OCI-LY1 (cell line): Measurements from ENCODE around the gene HMG20B.

Experiments
- EZH2 ChIP-seq: fragments of 200-600 bp; sonication (generic), shearing (Covaris generic); IDR thresholded peaks from 2 replicates; pipeline ENCODE4 v1.8.0; 2017; ENCODE audit warnings: borderline replicate concordance, mixed run types, mild to moderate bottlenecking, antibody characterized with exemption, low read length, moderate library complexity, mixed read lengths
- TF ChIP-seq, protein P1 (sequence below): fragments of 200-600 bp; sonication (generic), shearing (Covaris generic); IDR thresholded peaks from 2 replicates; pipeline ENCODE4 v1.5.1; 2017; ENCODE audit warnings: mild to moderate bottlenecking, antibody characterized with exemption, low read length, moderate library complexity, mixed read lengths

DNA sequence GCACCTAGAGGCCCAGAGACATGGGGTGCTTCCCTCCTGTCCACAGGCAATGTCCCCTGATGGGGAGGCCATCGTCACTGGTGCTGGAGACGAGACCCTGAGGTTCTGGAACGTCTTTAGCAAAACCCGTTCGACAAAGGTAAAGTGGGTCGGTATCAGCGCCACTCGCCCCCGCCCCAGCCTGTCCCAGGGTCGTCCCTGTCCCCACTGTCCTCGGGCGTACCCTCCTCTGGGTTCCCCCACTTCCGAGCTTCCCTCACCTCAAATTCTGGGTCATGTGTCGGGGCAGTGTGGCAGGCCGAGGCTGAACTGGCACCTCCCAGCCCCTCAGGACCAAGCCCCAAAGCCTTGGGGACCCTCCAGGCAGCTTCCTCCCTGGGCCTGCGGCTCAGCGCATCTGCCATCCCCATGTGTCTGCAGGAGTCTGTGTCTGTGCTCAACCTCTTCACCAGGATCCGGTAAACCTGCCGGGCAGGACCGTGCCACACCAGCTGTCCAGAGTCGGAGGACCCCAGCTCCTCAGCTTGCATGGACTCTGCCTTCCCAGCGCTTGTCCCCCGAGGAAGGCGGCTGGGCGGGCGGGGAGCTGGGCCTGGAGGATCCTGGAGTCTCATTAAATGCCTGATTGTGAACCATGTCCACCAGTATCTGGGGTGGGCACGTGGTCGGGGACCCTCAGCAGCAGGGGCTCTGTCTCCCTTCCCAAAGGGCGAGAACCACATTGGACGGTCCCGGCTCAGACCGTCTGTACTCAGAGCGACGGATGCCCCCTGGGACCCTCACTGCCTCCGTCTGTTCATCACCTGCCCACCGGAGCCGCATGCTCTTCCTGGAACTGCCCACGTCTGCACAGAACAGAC, 38.1 kb upstream of the HMG20B start:
- TF ChIP-seq, protein P1, sequence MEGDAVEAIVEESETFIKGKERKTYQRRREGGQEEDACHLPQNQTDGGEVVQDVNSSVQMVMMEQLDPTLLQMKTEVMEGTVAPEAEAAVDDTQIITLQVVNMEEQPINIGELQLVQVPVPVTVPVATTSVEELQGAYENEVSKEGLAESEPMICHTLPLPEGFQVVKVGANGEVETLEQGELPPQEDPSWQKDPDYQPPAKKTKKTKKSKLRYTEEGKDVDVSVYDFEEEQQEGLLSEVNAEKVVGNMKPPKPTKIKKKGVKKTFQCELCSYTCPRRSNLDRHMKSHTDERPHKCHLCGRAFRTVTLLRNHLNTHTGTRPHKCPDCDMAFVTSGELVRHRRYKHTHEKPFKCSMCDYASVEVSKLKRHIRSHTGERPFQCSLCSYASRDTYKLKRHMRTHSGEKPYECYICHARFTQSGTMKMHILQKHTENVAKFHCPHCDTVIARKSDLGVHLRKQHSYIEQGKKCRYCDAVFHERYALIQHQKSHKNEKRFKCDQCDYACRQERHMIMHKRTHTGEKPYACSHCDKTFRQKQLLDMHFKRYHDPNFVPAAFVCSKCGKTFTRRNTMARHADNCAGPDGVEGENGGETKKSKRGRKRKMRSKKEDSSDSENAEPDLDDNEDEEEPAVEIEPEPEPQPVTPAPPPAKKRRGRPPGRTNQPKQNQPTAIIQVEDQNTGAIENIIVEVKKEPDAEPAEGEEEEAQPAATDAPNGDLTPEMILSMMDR = no peak
- TF ChIP-seq EZH2 = no peak
